Body of pancreas (tissue), 4 donors: ENCODE data around the gene HCRT.

Experiments
- CTCF ChIP-seq, 7 experiments: fragments of 450-650 bp in 4 of 7; fragments of 200-600 bp in 3 of 7; sonication (generic) in 3 of 7; IDR thresholded peaks; one replicate each; pipeline ENCODE4 v1.5.1; 2016 to 2019; ENCODE audit warnings: antibody characterized with exemption in 7 of 7
- POLR2A ChIP-seq, 3 donors: fragments of 450-650 bp; IDR thresholded peaks; one replicate each; pipeline ENCODE4 v1.6.1; 2016; ENCODE audit warnings: antibody characterized with exemption in 3 of 3, mild to moderate bottlenecking in 2 of 3

- no peak for TF ChIP-seq POLR2A (IDR thresholded peaks at IDR 0.05)
- TF ChIP-seq CTCF (IDR thresholded peaks at IDR 0.05), result no peak
Observed at GRCh38 chr17:42197564-42198156, 12.4 kb upstream of the HCRT start.
